HUES64 (cell line): ENCODE measurements around the gene PIEZO2.
"Not testable (repeated sequence)": the region's sequence is repeated elsewhere in the genome, so short reads cannot be mapped to it uniquely, and the experiment has no call there.

ENCODE experiments used
- H3K27ac ChIP-seq: 2 replicates; pipeline ENCODE4 v1.7.0; 2013; ENCODE audit warnings: low read depth, low read length, inconsistent platforms
- H3K27me3 ChIP-seq: 2 replicates; pipeline ENCODE4 v1.6.1; 2013; ENCODE audit warnings: mild to moderate bottlenecking, low read length; ENCODE audit not compliant: insufficient read depth
- H3K36me3 ChIP-seq: 2 replicates; pipeline ENCODE4 v1.6.1; 2013; ENCODE audit warnings: mild to moderate bottlenecking, low read length; ENCODE audit not compliant: insufficient read depth
- H3K4me1 ChIP-seq: 2 replicates; pipeline ENCODE4 v1.6.1; 2013; ENCODE audit warnings: mild to moderate bottlenecking, low read length, moderate library complexity; ENCODE audit not compliant: insufficient read depth
- H3K4me3 ChIP-seq: 2 replicates; pipeline ENCODE4 v1.5.1; 2013; ENCODE audit warnings: mild to moderate bottlenecking, low read length, moderate library complexity
- H3K9ac ChIP-seq: 2 replicates; pipeline ENCODE4 v1.6.1; 2013; ENCODE audit warnings: mild to moderate bottlenecking, low read depth, low read length
- H3K9me3 ChIP-seq: 2 replicates; pipeline ENCODE4 v1.6.1; 2013; ENCODE audit warnings: low read depth, low read length; ENCODE audit not compliant: insufficient read depth
- WGBS: fragments of 150-250, 120-280 bp; methylation state at CpG from one replicate; pipeline ENCODE4 v1.1.7; 2013; ENCODE audit warnings: missing lambda C conversion rate; 5-methylcytosine and 5-hydroxymethylcytosine counted together

The PIEZO2 gene

DNA sequence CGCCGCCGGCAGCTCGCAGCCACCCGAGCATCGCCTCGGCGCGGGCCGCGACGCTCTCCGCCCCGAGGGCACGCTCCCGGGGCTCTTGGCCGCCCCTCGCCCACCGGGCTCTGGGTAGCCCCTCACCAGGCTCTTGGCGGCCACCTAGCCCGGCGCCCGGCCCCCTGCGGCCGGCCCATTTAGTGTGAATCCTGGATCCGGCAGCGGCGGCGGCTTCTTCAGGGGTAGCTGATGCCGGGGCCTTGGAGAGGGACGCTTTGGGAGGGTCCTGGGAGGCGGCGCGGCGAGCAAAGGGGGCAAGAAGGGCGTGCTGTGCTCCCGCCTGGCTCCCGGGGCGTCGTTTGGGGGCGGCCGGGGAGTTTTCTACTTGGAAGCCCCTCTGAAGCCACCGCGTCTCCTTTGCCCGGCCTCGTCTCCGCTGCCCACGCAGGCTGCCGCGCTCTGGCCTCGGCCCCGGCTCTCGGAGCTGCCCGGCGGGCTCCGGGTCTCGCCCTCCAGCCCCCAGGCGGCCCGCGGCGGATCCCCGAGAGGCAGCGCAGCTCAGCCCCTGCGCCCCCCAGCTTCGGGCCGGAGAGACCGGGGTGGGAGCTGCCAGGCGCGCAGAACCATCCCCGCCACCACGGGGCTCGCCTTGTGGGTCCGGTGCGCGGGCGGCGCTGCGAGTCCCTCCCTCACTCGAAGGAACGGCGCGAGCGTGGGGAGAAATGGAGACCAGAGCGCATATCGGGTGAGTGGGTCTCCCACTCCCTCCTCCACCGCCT is 509 bp downstream of the PIEZO2 start:
- peaks cover 46% of the 10 kb centered on the region for H3K4me1 ChIP-seq
- no peak overlapping the region for H3K27ac ChIP-seq
- peak overlapping the region; percentile 58 for H3K9ac ChIP-seq
- under 1% methylated on average over 86 of the region's 86 CpGs for WGBS
- H3K36me3 ChIP-seq = no peaks in the 10 kb centered on the region
- no peaks in the 10 kb centered on the region for H3K9me3 ChIP-seq
- peak overlapping the region; percentile 61 for H3K4me3 ChIP-seq
- peaks cover 76% of the 10 kb centered on the region for H3K27me3 ChIP-seq

GRCh38 chr18:11147962-11148679 is 1.2 kb downstream of the PIEZO2 start:
- Histone ChIP-seq H3K27ac (no peak overlapping the region), H3K36me3 (no peaks in the 10 kb centered on the region), H3K4me1 (peaks cover 46% of the 10 kb centered on the region), H3K9me3 (no peaks in the 10 kb centered on the region), H3K27me3 (peaks cover 76% of the 10 kb centered on the region), H3K9ac (0 out of 2 replicates have a peak overlapping the region, but pooled peaks have one; percentile 58), H3K4me3 (peak overlapping the region; percentile 61)
- 10% methylated on average over 39 of the region's 39 CpGs for WGBS

GRCh38 chr18:11147371-11147951 is 1.9 kb downstream of the PIEZO2 start:
- H3K4me3 ChIP-seq = peak overlapping the region; percentile 61
- WGBS = 6% methylated on average over 23 of the region's 23 CpGs

GRCh38 chr18:11146947-11147345 is 2.4 kb downstream of the PIEZO2 start:
- H3K27me3 ChIP-seq = peaks cover 73% of the 10 kb centered on the region
- no peaks in the 10 kb centered on the region for H3K36me3 ChIP-seq
- H3K9ac ChIP-seq = no peak overlapping the region
- peaks cover 46% of the 10 kb centered on the region for H3K4me1 ChIP-seq
- H3K27ac ChIP-seq = no peak overlapping the region
- no peaks in the 10 kb centered on the region for H3K9me3 ChIP-seq
- peak overlapping the region; percentile 61 for H3K4me3 ChIP-seq
- 7% methylated on average over 15 of the region's 15 CpGs for WGBS

More at GRCh38 chr18:11147371-11147951, 1.9 kb downstream of the PIEZO2 start:
- Histone ChIP-seq H3K9me3 (no peaks in the 10 kb centered on the region), H3K27ac (no peak overlapping the region), H3K27me3 (peaks cover 76% of the 10 kb centered on the region), H3K9ac (no peak overlapping the region), H3K4me1 (peaks cover 46% of the 10 kb centered on the region), H3K36me3 (no peaks in the 10 kb centered on the region)

- peaks cover 44% of the 10 kb centered on the region for H3K4me1 ChIP-seq
- no peaks in the 10 kb centered on the region for H3K9me3 ChIP-seq
- H3K4me3 ChIP-seq = peak overlapping the region; percentile 61
- no peak overlapping the region for H3K27ac ChIP-seq
- peaks cover 68% of the 10 kb centered on the region for H3K27me3 ChIP-seq
- WGBS = 10% methylated on average over 16 of the region's 18 CpGs
- no peak overlapping the region for H3K9ac ChIP-seq
- no peaks in the 10 kb centered on the region for H3K36me3 ChIP-seq
Measured at GRCh38 chr18:11146238-11146946, 3.0 kb downstream of the PIEZO2 start.

GRCh38 chr18:11145413-11146191 is 3.8 kb downstream of the PIEZO2 start:
- no peak overlapping the region for H3K9ac ChIP-seq
- H3K4me1 ChIP-seq = peaks cover 36% of the 10 kb centered on the region
- peaks cover 60% of the 10 kb centered on the region for H3K27me3 ChIP-seq
- H3K9me3 ChIP-seq = no peaks in the 10 kb centered on the region
- no peak overlapping the region for H3K27ac ChIP-seq
- WGBS = 69% methylated on average over 4 of the region's 4 CpGs
- H3K4me3 ChIP-seq = peak overlapping the region; percentile 61
- H3K36me3 ChIP-seq = no peaks in the 10 kb centered on the region

GRCh38 chr18:11137400-11137799 is 12.0 kb downstream of the PIEZO2 start:
- Histone ChIP-seq H3K36me3 (no peaks in the 10 kb centered on the region), H3K4me3 (no peak overlapping the region), H3K9me3 (no peaks in the 10 kb centered on the region), H3K9ac (no peak overlapping the region), H3K27me3 (no peaks in the 10 kb centered on the region), H3K4me1 (no peaks in the 10 kb centered on the region), H3K27ac (no peak overlapping the region)
- 86% methylated on average over 7 of the region's 7 CpGs for WGBS

GRCh38 chr18:11136241-11136640 is 13.1 kb downstream of the PIEZO2 start:
- 91% methylated on average over 2 of the region's 2 CpGs for WGBS
- H3K4me3 ChIP-seq = no peak overlapping the region
- no peaks in the 10 kb centered on the region for H3K36me3 ChIP-seq
- H3K4me1 ChIP-seq = no peaks in the 10 kb centered on the region
- no peak overlapping the region for H3K9ac ChIP-seq
- no peak overlapping the region for H3K27ac ChIP-seq
- no peaks in the 10 kb centered on the region for H3K9me3 ChIP-seq
- H3K27me3 ChIP-seq = no peaks in the 10 kb centered on the region

DNA sequence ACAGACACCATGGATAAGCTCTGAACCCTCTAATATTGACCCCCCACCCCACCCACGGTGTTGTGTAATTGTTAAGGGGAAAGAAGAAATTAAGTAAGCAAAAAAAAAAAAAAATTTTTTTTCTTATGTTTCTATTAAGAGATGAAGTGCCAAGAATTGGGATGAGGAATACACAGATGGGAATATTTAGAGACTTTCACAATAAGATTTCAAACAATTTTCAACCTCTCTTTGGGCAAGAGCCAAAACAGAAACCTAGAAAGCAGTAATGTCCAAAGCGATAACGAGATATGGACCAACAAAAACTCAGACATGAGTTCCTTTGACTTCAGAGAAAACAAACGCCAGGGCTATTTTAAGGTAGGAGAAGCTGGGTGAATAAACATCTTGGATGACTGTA is 14.4 kb downstream of the PIEZO2 start:
- no peak overlapping the region for H3K4me3 ChIP-seq
- H3K27me3 ChIP-seq = no peaks in the 10 kb centered on the region
- no peaks in the 10 kb centered on the region for H3K4me1 ChIP-seq
- H3K9ac ChIP-seq = no peak overlapping the region
- no peaks in the 10 kb centered on the region for H3K36me3 ChIP-seq
- no peaks in the 10 kb centered on the region for H3K9me3 ChIP-seq
- H3K27ac ChIP-seq = no peak overlapping the region
- WGBS = 96% methylated on average over 3 of the region's 4 CpGs

GRCh38 chr18:11129059-11129458 is 20.3 kb downstream of the PIEZO2 start:
- H3K4me3 ChIP-seq, H3K27ac ChIP-seq, H3K27me3 ChIP-seq, H3K4me1 ChIP-seq, H3K36me3 ChIP-seq, H3K9ac ChIP-seq, H3K9me3 ChIP-seq: not testable (repeated sequence)
- WGBS = 93% methylated on average over 5 of the region's 5 CpGs
